Activated CD4-positive, alpha-beta T cell treated with anti-CD3 and anti-CD28 coated beads for 1 hour (primary cell): ENCODE measurements around the gene FAR2.
"Not testable (repeated sequence)": the region's sequence is repeated elsewhere in the genome, so short reads cannot be mapped to it uniquely, and the experiment has no call there.

Experiments used
- DNase-seq: peaks from one replicate; pipeline ENCODE4 v3.0.0-alpha.2; 2020

FAR2 gene

DNA sequence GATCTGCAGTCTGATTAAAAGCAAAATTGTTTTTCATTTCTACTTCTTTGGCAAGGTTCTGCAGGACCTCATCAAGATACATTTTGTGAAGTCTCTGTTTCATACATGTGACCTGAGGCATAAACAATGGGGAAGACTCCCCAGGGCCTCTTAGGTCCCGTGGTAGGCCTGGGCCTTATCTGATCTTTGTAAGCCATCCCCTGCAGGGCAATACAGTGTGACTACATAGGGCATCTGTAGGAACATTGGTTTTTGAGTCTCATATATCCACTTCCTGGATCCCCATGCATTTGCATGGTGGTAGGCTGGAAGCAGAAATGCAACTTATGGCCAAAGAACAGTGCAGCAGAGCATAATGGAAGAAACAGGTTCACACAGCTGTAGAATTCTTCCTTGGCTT, 6.0 kb downstream of the FAR2 start:
- DNase-seq, result no peak

DNA sequence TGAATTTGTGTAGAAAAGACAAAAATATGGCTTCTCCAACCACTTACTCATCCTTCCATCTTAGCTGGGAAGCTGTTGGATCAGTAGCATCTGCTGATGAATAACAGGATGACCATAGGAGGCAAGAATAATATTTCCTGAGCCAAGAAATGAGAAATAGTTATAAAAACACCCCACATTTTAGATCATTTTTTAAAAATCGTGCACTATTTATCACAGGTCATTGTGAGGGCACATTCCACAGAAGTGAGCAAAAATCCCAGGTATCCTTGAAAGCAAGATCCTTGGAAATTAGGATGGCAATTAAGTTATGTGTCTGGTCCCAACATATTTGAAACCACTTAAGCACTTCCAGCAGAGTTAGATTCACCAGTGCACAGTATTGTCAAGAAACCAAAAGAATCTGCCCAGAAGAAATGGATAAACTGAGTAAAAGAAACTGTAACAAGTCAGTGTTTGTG, 8.4 kb downstream of the FAR2 start:
- DNase-seq, result no peak

- DNase-seq, result no peak
Observed at GRCh38 chr12:29158115-29158763, 9.2 kb downstream of the FAR2 start.

DNA sequence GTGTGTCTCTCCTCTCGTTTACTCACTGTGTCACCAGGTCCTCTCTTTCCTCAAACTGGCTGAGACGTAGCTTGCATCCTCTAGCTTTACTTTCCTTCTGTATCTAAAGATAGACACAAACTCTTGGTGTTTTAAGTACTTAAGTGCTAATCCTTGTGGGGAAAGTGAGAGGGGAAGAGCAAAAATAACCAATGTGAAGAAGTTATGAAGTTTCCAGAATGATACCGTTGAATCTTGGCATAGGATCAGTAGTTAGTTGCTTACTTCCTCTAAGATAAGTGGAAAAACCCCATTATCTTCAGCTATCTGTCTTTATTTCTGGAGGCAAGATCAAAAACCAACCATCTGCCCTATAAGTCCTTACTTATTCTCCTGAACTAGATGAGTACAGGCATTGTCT, 10.6 kb downstream of the FAR2 start:
- no peak for DNase-seq

DNA sequence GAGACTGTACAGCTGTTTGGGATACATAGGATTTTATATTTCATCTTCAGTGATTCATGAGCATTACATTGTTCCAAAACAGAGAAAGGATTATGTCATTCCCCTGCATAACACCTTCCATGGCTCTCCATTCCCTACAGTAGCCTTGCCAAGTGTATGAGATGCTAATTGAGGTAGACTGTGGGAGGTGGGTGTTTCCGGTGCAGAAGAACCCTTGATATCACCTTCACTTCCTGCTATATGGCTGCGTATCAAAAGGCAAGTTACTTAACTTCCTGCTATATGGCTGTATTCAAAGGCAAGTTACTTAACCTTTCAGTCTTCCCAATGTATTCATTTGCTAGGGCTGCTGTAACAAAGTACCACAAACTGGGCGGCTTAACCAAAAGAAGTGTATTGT, 11.2 kb downstream of the FAR2 start:
- DNase-seq, result no peak

DNA sequence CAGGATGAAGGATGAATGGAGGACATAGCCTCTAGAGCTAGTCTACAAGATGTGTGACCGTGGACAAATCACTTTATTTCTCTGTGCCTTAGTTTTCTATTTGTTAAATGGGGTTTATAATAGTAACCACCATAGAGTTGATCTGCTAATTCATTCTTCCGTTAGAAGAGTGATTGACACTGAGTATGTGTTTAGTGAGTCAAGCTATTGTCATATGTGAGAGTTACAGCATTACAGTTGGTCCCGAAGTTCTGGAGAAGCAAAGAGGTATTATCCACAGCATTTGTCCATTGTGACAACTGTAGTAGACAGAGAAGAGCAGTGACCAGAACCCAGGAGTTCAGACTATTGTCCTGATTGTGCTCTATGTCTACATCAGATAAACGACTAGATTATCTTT, 14.1 kb downstream of the FAR2 start:
- DNase-seq, result no peak

DNA sequence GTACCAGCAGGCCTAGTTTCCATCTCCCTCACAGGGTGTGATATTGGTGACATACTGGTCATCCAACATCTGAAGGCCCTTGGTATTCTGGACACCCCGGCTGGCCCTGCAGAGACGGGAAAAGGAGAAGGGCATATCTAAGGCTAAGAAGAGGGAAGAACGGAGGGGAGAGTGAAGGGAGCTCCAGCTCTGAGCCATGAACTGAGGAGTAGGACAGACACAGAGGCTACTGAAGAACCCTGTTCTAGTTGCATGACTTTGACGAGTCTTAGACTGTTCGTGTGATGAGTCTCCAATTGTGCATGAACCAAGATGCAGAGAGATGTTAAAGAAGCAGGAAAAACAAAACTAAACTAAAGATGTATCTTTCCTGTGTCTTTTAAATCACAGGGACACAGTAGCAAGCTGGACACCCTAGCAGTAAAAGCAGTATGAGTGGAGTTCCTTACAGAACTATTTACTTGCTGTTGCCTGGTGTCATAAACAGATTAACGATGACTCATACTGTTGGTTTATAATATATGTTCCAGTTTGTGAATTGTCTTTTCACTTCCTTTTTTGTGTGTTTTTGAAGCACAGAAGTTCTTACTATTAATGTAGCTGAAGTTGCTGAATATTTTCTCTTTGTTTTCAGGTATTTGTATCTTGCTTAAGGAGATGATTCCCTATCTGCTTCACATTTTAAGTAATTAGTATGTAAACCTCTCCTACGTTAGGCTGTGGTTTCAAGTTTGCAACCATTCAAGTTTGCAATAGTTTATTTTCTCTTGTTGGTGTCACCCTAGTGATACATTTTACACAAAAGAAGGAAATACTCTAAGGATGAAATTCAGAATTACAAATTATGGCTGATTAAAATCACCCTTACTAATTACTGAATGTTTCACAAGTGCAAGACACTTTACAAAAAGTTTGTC, 15.7 kb downstream of the FAR2 start:
- DNase-seq, result no peak

- DNase-seq, result no peak
Observed at GRCh38 chr12:29167445-29167844, 18.4 kb downstream of the FAR2 start.

DNA sequence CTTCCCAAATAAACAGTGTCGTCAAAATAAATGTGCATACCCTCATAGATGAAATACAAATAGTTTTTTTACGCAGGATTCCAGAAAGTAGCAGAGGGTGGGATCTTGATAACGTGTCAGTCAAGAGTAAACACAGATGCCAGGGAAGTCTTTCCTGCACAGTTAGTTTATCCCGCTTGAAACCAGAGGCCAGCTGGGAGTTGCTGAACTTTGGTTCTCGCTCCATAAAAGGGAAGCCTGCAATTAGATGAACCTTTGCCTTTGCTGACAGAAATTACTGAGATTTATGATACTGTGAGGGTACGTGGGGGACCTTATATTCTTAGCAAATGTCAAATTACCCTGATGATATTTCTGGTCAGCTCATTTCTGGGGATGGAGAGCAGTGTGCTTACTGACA, 18.9 kb downstream of the FAR2 start:
- no peak for DNase-seq

DNA sequence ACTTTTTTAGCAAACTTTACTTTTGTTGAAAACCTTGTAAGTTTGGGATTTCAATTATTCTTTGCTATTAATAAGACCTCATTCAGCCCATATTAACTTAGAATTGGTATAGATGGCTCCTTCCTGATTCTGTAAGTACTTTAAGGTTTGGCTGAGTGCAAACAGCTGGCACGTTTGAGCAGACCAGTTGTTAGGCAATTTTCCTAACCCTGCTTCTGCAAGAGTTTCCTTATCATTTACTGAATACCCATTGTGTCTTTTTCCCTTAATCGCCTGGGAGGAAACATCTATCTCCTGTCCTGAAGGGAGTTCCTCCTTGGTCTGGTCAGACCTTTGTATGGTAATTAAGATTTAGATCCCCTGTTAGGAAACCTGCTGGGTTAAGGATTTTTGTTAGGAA, 20.9 kb downstream of the FAR2 start:
- DNase-seq, result not testable (repeated sequence)

DNA sequence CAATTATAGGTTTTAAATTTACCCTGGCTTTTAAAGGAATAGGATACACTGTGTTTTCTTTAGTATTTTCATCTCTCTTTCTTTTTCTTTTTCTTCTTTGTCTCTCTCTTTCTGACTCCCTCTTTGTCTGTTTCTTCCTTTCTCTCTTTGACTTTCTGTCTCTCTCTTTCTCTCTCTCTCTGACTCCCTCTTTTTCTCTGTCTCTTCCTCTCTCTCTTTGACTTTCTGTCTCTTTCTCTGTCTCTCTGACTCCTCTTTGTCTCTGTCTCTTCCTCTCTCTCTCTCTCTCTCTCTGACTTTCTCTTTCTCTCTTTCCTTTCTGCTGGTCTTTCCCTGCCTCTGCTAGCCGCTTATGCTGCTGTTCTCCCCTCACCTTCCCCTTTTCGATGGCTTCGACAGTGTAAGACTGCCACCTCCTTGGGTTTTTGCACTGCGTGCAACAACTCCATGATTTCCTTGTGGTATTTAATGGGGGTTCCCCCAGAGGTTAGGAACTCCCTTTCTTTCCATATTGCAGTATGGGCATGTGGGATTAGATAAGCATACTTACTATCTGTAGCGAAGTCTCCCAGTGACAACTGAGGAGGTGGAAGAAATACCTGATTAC, 21.5 kb downstream of the FAR2 start:
- DNase-seq, result not testable (repeated sequence)

- DNase-seq, result no peak
Observed at GRCh38 chr12:29171421-29172258, 22.6 kb downstream of the FAR2 start.

GRCh38 chr12:29176941-29177340, 27.9 kb downstream of the FAR2 start:
- DNase-seq, result no peak

DNA sequence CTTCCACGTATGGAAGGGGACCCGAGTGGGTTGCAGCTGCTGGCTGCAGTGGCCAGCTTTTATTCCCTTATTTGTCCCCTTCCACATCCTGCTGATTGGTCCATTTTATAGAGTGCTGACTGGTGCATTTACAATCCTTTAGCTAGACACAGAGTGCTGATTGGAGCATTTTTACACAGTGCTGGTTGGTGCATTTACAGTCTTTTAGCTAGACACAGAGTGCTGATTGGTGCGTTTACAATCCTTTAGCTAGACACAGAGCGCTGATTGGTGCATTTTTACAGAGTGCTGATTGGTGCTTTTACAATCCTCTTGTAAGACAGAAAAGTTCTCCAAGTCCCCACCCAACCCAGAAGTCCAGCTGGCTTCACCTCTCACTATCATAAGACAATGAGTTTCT, 33.2 kb downstream of the FAR2 start:
- not testable (repeated sequence) for DNase-seq

DNA sequence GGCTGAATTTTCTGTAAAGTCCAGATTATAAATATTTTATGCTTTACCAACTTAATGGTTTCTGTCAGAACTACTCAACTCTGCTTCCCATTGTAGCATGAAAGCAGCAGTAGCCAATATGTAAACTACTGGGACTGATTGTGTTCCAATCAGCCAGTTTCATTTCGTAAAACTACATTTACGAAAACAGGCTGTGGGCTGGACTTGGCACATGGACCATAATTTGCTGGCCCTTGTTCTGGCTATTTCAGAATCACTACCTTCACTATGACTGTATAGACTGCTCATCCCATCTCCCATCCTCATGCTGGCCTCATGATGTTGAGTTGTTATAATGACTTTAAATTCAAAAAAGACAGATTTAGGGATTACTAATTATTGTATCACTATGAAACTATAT, 38.7 kb downstream of the FAR2 start:
- no peak for DNase-seq

DNA sequence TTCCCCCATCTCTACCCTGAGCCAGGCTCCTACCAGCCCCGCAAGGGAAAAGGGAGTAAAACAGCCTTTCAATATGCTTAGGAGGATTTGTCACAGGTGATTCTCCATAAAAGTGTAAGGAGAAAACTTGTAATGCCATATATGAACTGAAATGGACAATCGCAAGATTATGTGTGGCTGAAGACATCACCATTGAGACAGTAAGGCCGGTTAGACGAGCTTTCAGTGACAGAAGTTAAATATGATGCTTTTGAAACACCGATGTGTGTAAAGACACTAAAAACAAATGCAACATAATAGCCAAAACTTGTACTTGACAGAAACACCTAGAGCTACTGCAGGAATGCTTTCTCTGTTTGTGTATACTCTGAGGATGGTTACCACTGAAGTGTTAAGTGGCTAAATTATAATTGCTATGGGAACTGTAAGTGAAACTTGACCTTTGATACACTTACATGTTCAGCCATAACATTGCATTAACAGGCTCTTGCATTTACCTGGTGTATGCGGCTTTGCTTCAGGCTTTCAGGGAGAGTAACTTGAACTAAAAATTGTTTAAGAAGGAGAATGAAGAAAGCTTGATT, 42.3 kb downstream of the FAR2 start:
- DNase-seq, result no peak

- DNase-seq, result no peak
Observed at GRCh38 chr12:29198901-29199300, 49.8 kb downstream of the FAR2 start.

GRCh38 chr12:29200586-29200985, 51.5 kb downstream of the FAR2 start:
- no peak for DNase-seq

DNA sequence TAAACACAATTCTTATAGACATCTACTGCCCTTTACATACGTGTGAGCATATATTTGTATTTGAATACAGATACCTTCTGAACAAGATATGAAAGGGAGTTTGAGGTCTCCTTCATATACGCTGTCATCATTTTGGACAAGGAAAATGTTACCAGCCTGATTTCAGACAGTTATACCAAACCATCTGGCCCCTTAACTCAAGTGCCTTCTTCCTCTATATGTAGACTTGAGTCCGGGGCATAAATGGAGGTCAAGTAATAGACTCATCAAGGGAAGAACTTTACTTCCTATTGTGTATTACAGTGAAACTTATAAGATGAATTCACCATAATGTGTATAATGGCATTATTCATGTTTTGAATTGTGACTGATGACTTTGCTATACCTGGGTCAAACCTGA, 52.2 kb downstream of the FAR2 start:
- no peak for DNase-seq

DNA sequence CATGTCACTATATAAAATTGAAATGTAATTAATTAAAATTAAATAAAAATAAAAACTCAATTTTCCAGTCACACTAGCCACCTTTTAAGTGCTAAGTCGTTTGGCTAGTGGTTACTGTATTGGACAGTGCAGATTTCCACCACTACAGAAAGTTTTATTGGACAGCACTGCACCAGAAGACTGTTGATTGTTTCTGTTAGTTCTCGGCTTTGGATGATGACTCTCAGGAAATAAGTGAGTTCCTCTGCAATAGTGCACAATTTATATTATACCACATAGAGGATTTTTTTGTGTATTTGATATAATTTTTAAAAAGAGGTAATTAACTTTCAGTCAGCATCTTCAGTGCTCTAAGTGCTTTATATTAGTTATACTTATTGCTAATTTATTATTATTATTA, 52.7 kb downstream of the FAR2 start:
- no peak for DNase-seq

DNA sequence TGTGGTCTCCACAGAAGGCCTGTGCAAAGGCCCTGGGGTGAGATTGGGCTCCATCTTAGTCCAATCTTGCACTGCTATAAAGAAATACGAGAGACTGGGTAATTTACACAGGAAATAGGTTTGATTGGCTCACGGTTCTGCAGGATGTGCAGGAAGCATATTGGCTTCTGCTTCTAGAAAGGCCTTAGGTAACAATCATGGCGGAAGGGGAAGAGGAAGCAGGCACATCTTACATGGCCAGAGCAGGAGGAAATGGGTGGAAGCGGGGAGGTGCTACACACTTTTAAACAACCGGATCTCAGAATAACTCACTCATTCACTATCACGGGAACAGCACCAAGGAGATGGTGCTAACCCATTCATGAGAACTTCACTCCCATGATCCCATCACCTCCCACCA, 55.4 kb downstream of the FAR2 start:
- DNase-seq, result no peak

DNA sequence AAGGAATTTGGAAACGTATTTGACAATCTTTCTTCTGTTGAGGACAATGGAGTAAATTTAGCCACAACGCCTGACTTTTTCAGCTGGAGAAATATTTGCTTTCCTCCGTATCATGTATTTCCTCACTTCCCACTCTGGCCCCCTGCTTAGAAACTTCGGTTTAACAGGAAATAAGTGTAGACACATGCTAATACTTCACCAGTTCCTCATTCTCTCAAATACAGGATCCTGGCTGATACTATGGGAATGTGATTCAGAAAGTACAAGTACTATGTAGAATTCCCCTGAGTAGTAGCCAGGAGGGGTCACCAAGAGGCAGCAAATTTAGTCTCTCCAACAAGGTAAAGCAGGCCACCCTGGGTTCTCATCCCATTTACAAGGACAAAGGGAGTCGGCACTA, 58.0 kb downstream of the FAR2 start:
- DNase-seq, result no peak

DNA sequence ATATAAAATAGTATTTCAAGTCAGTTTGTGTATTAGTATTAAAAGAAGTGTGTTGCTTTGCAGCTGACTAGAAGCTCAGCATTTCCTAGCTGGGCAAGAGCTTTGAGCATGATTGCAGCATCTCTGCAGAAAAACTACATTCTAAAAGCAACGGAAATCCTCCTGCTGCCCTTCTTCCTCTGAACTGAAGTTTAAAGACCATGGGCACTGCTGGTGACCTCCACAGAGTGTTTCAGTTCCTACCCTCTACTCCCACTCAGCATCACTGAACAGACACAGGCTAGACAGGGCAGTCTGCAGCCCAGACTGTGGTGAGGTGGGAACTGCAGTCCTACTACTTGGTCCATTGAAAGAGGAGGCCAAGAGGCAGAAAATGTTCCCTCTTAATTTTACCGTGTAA, 59.0 kb downstream of the FAR2 start:
- DNase-seq, result no peak
